Activated B cell treated with CpG ODN at 0.5 μM for 24 hours (primary cell): ENCODE results near the gene EEF1AKMT3. TPM values are rescaled to one million over a fixed set of nuclear protein-coding genes. Genes with fewer than 3 reads are reported as not detected.

Source experiments
- ATAC-seq: fragments of 200-7000 bp; cut with Tn5 transposase; one replicate; pipeline ENCODE4 v1.10.0; 2021; ENCODE audit warnings: low read depth, mild to moderate bottlenecking, moderate library complexity
- CTCF ChIA-PET: fragments of 350-600 bp; sonication (Branson Sonifier 250); formaldehyde crosslinking; loops from one replicate; lab custom pipeline; 2021; ENCODE audit warnings: antibody characterized with exemption; lab: Charles Lee
- POLR2A ChIA-PET: fragments of 350-600 bp; sonication (Branson Sonifier 250); formaldehyde crosslinking; loops from one replicate; lab custom pipeline; 2021; ENCODE audit warnings: antibody characterized with exemption; lab: Charles Lee
- DNase-seq: peaks from one replicate; pipeline ENCODE4 v3.0.0; 2022
- H3K27ac Mint-ChIP-seq: one replicate; pipeline ENCODE4 v1.8.0; 2020; ENCODE audit warnings: mixed read lengths
- H3K27me3 Mint-ChIP-seq: one replicate; pipeline ENCODE4 v1.8.0; 2021; ENCODE audit warnings: mixed read lengths
- H3K36me3 Mint-ChIP-seq: one replicate; pipeline ENCODE4 v1.8.0; 2021; ENCODE audit warnings: low read depth, mixed read lengths
- H3K4me1 Mint-ChIP-seq: one replicate; pipeline ENCODE4 v1.8.0; 2021; ENCODE audit warnings: mixed read lengths
- H3K4me3 Mint-ChIP-seq: one replicate; pipeline ENCODE4 v1.8.0; 2020; ENCODE audit warnings: mild to moderate bottlenecking, mixed read lengths
- H3K9me3 Mint-ChIP-seq: one replicate; pipeline ENCODE4 v1.8.0; 2020; ENCODE audit warnings: mixed read lengths
- CTCF ChIP-seq: fragments of 200-600 bp; IDR thresholded peaks from one replicate; pipeline ENCODE4 v1.8.0; 2022; ENCODE audit warnings: antibody characterized with exemption, mild to moderate bottlenecking
- intact Hi-C: fragments of 100-400 bp; cut with micrococcal nuclease; formaldehyde crosslinking; loops from one replicate; pipeline ENCODE4 v1.15.1; 2024
- total RNA-seq: library from RNA; stranded (reverse); gene quantifications from 2 replicates; pipeline ENCODE4 v1.2.3, GENCODE V29; 2022

The EEF1AKMT3 gene
- 0.60 and 1.2 TPM in 2 replicates for total RNA-seq

- intact Hi-C loops, result loop anchor here (1.0 kb wide), 4 partner anchors 10 to 28 kb away; partner anchors contain the start of genes CDK4 and TSFM
Observed at GRCh38 chr12:57772429-57773322, at the start of gene EEF1AKMT3. TSS of gene EEF1AKMT3 (plus strand) at chr12:57772614. CDS start at chr12:57772725, 111 bp downstream.

DNA sequence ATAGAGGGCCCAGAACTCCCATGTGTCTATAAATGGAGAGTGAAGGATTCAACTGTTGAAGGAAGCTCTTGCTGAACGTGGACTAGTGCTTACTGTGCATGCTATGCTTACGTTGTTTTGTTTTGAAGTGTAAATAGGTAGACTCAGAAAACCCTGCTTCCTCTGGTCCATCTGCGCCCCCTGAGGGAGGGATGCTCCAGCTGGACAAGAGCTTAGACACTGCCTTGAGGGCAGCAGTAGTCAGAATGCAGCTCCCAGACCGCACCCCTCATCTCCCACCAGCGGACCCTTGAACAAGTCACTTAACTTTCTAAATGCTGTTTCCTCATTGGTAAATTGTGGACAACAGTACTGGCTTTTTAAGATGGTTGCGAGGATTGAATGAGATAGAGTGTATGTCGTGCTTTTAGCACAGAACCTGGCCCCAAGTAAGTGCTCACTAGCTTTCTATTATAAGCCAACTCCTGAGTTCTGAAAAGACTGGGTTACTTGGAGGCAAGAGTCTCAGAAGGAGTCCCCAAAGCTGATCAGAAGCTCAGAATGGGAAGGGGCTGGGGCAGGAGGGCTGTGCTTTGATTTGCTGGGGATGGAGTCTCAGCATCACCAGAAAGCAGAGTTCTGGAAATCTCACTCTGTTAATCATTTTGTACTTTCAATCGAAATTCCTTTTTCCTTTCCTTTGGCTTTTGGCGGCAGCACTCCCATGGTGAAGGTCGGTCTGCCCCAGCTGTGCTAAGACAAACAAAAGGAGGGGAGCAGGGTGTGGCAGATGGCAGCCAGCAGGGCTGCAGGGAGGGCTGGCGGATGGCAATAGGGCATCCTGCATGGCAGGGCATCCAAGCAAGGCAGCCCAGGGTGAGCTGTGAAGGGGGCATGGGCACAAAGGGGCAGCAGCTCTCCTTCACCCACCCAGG, 49.4 kb upstream of the EEF1AKMT3 start:
- peaks cover 60% of the 10 kb centered on the region for H3K36me3 Mint-ChIP-seq
- no peak for DNase-seq
- no peak for ATAC-seq
- TF ChIP-seq CTCF, result no peak
- H3K27me3 Mint-ChIP-seq, result no peaks in the 10 kb centered on the region
- no peak overlapping the region for H3K4me3 Mint-ChIP-seq
- no peak overlapping the region for H3K27ac Mint-ChIP-seq
- intact Hi-C loops, result no loop called here
- POLR2A ChIA-PET, result interaction anchor here (0.7 to 1.7 kb wide), 3 partner anchors 10 to 118 kb away, joined by 4 to 7 read pairs (median 5); partner anchors contain the start of gene DTX3
- CTCF ChIA-PET, result no interaction called here
- H3K9me3 Mint-ChIP-seq, result no peaks in the 10 kb centered on the region
- H3K4me1 Mint-ChIP-seq, result peaks cover 12% of the 10 kb centered on the region

More at GRCh38 chr12:57772429-57773322, at the start of gene EEF1AKMT3:
- DNase-seq (no peak), ATAC-seq (peak; percentile 21)
- H3K4me3 Mint-ChIP-seq, result peak within 1 kb of the TSS; percentile 98
- H3K4me1 Mint-ChIP-seq, result peaks cover 18% of the 10 kb centered on the region
- CTCF ChIA-PET, result interaction anchor here (0.7 kb wide), 1 partner anchor 132 kb away, joined by 4 read pairs; no protein-coding TSS in a partner anchor
- TF ChIP-seq CTCF, result no peak
- H3K27me3 Mint-ChIP-seq, result no peaks in the 10 kb centered on the region
- H3K9me3 Mint-ChIP-seq, result no peaks in the 10 kb centered on the region
- POLR2A ChIA-PET, result interaction anchor here (0.5 to 1.3 kb wide), 13 partner anchors 9 to 317 kb away, joined by 3 to 11 read pairs (median 4); partner anchors contain the start of genes CDK4, CTDSP2, INHBE and TSFM
- H3K27ac Mint-ChIP-seq, result peak within 1 kb of the TSS; percentile 98
- H3K36me3 Mint-ChIP-seq, result peaks cover 31% of the 10 kb centered on the region

DNA sequence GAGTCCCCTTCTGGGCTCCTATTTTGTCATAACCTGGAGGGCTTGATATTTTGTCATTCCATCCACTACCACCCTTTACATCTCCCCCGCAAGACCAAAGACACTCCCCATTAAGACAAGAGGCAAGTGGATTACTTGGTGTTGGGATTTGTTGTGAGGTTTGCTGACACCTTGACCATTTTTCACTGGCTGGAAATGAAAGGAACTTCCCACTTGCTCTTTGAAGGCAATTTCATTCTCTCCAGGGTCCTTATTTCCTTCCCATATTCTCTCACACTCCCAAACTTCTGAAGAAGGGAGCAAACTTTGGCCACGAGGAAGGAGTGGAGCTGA, 48.8 kb upstream of the EEF1AKMT3 start:
- Mint-ChIP-seq H3K9me3 (no peaks in the 10 kb centered on the region), H3K4me3 (no peak overlapping the region), H3K36me3 (peaks cover 58% of the 10 kb centered on the region), H3K27ac (no peak overlapping the region), H3K27me3 (no peaks in the 10 kb centered on the region), H3K4me1 (peaks cover 12% of the 10 kb centered on the region)
- TF ChIP-seq CTCF, result no peak
- CTCF ChIA-PET, result no interaction called here
- DNase-seq (no peak), ATAC-seq (no peak)
- intact Hi-C loops, result no loop called here
- POLR2A ChIA-PET, result interaction anchor here (1.7 kb wide), 1 partner anchor 33 kb away, joined by 4 read pairs; no protein-coding TSS in a partner anchor

GRCh38 chr12:57724003-57724935, 48.1 kb upstream of the EEF1AKMT3 start:
- Mint-ChIP-seq H3K9me3 (no peaks in the 10 kb centered on the region), H3K36me3 (peaks cover 55% of the 10 kb centered on the region), H3K27ac (peak overlapping the region; percentile 31), H3K4me1 (peaks cover 12% of the 10 kb centered on the region), H3K27me3 (no peaks in the 10 kb centered on the region), H3K4me3 (no peak overlapping the region)
- ChIA-PET POLR2A (interaction anchor here (0.7 to 1.7 kb wide), 4 partner anchors 20 to 172 kb away, joined by 3 to 7 read pairs (median 4); partner anchors contain the start of gene TSPAN31), CTCF (no interaction called here)
- intact Hi-C loops, result no loop called here
- TF ChIP-seq CTCF, result no peak
- ATAC-seq (no peak), DNase-seq (no peak)
